Endometrial microvascular endothelial cells (primary cell): ENCODE results near the gene ANTXR1. TPM values are rescaled to one million over a fixed set of nuclear protein-coding genes. Genes with fewer than 3 reads are reported as not detected.

Experiments
- in situ Hi-C: cut with HindIII; loops from 2 replicates; pipeline ENCODE4 v1.10.0; 2017; ENCODE audit warnings: low sequenced_read_pairs, low pct_unique_long_range_greater_than_20kb; ENCODE audit errors: inconsistent ontology term
- total RNA-seq: library from RNA; depleted of rRNA; stranded (reverse); fragments of >200 nt; gene quantifications from one replicate; pipeline ENCODE4 v1.2.3, GENCODE V29; 2015; ENCODE audit errors: inconsistent ontology term

ANTXR1 gene
- total RNA-seq, 1 donor from 2014 or later, result 5.6 TPM

GRCh38 chr2:69141061-69141460 lies 128.1 kb downstream of the ANTXR1 start:
- in situ Hi-C loops, result no loop called here

GRCh38 chr2:69143748-69144360 lies 130.9 kb downstream of the ANTXR1 start:
- in situ Hi-C loops, result no loop called here

GRCh38 chr2:69145204-69145603 lies 132.2 kb downstream of the ANTXR1 start:
- in situ Hi-C loops, result no loop called here

GRCh38 chr2:69147841-69148533 lies 135.0 kb downstream of the ANTXR1 start:
- in situ Hi-C loops, result no loop called here

GRCh38 chr2:69149631-69150215 lies 136.7 kb downstream of the ANTXR1 start:
- in situ Hi-C loops, result no loop called here

- in situ Hi-C loops, result no loop called here
Observed at GRCh38 chr2:69151931-69152330, 139.0 kb downstream of the ANTXR1 start.

- in situ Hi-C loops, result no loop called here
Observed at GRCh38 chr2:69152847-69153583, 140.0 kb downstream of the ANTXR1 start.

GRCh38 chr2:69154106-69154505 lies 141.1 kb downstream of the ANTXR1 start:
- in situ Hi-C loops, result no loop called here

GRCh38 chr2:69156624-69157023 lies 143.6 kb downstream of the ANTXR1 start:
- in situ Hi-C loops, result no loop called here

GRCh38 chr2:69157441-69157840 lies 144.5 kb downstream of the ANTXR1 start:
- in situ Hi-C loops, result no loop called here

GRCh38 chr2:69159986-69160385 lies 147.0 kb downstream of the ANTXR1 start:
- in situ Hi-C loops, result no loop called here

GRCh38 chr2:69162057-69162456 lies 149.1 kb downstream of the ANTXR1 start:
- in situ Hi-C loops, result no loop called here

GRCh38 chr2:69163109-69163508 lies 150.1 kb downstream of the ANTXR1 start:
- in situ Hi-C loops, result no loop called here

- in situ Hi-C loops, result no loop called here
Observed at GRCh38 chr2:69163556-69163955, 150.6 kb downstream of the ANTXR1 start.

GRCh38 chr2:69164061-69164778 lies 151.2 kb downstream of the ANTXR1 start:
- in situ Hi-C loops, result no loop called here

- in situ Hi-C loops, result no loop called here
Observed at GRCh38 chr2:69165091-69165880, 152.3 kb downstream of the ANTXR1 start.

GRCh38 chr2:69166465-69166811 lies 153.5 kb downstream of the ANTXR1 start:
- in situ Hi-C loops, result no loop called here

- in situ Hi-C loops, result no loop called here
Observed at GRCh38 chr2:69166812-69167468, 154.0 kb downstream of the ANTXR1 start.
